ENCODE measurements around the gene PRAMEF12. TPM values are rescaled to one million over a fixed set of nuclear protein-coding genes. Genes with fewer than 3 reads are reported as not detected.

PRAMEF12 gene
- total RNA-seq, 1 experiment from 2014 or later: not detected

- Histone ChIP-seq H3K27me3 (replicated peaks; ENCODE audit: control insufficient read depth, insufficient read depth, low read length) (no peaks in the 10 kb centered on the region), H3K36me3 (ENCODE audit: control insufficient read depth, insufficient read depth, low read length) (no peaks in the 10 kb centered on the region), H3K4me1 (no peaks in the 10 kb centered on the region), H3K9me3 (no peaks in the 10 kb centered on the region), H3K4me3 (ENCODE audit: low read depth, low read length) (no peak overlapping the region)
- no peak overlapping the region for H3K4me3 Mint-ChIP-seq (ENCODE audit: unreplicated experiment)
- no peaks in the 10 kb centered on the region for H3K9me3 Mint-ChIP-seq (ENCODE audit: unreplicated experiment)
- no peaks in the 10 kb centered on the region for H3K36me3 Mint-ChIP-seq (ENCODE audit: insufficient read depth, unreplicated experiment)
- CTCF ChIA-PET: no interaction called here
- H3K27me3 Mint-ChIP-seq (ENCODE audit: insufficient read depth, unreplicated experiment): peaks cover 6% of the 10 kb centered on the region
- POLR2A ChIA-PET: no interaction called here
- no TSS peak for BruUV-seq (replicated peaks)
- no peak for TF ChIP-seq CTCF (IDR thresholded peaks at IDR 0.05; ENCODE audit: insufficient read depth in 1 of 2, low read depth in 1 of 2, low read length in 1 of 2, severe bottlenecking in 1 of 2, unreplicated experiment in 1 of 2)
- H3K4me1 Mint-ChIP-seq (ENCODE audit: low read depth, unreplicated experiment): peaks cover 6% of the 10 kb centered on the region
- H3K27ac Mint-ChIP-seq (ENCODE audit: unreplicated experiment): no peak overlapping the region
- intact Hi-C loops (cut with micrococcal nuclease; ENCODE audit: unreplicated experiment): no loop called here
- no peak for DNase-seq
These were observed 16.6 kb upstream of the PRAMEF12 start for GRCh38 chr1:12756768-12757413.

- CTCF ChIA-PET: no interaction called here
- H3K27me3 Mint-ChIP-seq (ENCODE audit: insufficient read depth, unreplicated experiment): peaks cover 6% of the 10 kb centered on the region
- no peak overlapping the region for H3K4me3 ChIP-seq (ENCODE audit: low read depth, low read length)
- POLR2A ChIA-PET: no interaction called here
- H3K36me3 ChIP-seq (ENCODE audit: control insufficient read depth, insufficient read depth, low read length): no peaks in the 10 kb centered on the region
- H3K4me1 Mint-ChIP-seq (ENCODE audit: low read depth, unreplicated experiment): peaks cover 6% of the 10 kb centered on the region
- no peak for TF ChIP-seq CTCF (IDR thresholded peaks at IDR 0.05; ENCODE audit: insufficient read depth in 1 of 2, low read depth in 1 of 2, low read length in 1 of 2, severe bottlenecking in 1 of 2, unreplicated experiment in 1 of 2)
- H3K4me1 ChIP-seq: no peaks in the 10 kb centered on the region
- no peaks in the 10 kb centered on the region for H3K36me3 Mint-ChIP-seq (ENCODE audit: insufficient read depth, unreplicated experiment)
- no peaks in the 10 kb centered on the region for H3K27me3 ChIP-seq (replicated peaks; ENCODE audit: control insufficient read depth, insufficient read depth, low read length)
- no peaks in the 10 kb centered on the region for H3K9me3 Mint-ChIP-seq (ENCODE audit: unreplicated experiment)
- H3K27ac Mint-ChIP-seq (ENCODE audit: unreplicated experiment): no peak overlapping the region
- intact Hi-C loops (cut with micrococcal nuclease; ENCODE audit: unreplicated experiment): no loop called here
- DNase-seq: no peak
- BruUV-seq (replicated peaks): no TSS peak
- H3K9me3 ChIP-seq: no peaks in the 10 kb centered on the region
- H3K4me3 Mint-ChIP-seq (ENCODE audit: unreplicated experiment): no peak overlapping the region
These were observed 15.7 kb upstream of the PRAMEF12 start for GRCh38 chr1:12757836-12758235.

GRCh38 chr1:12760256-12760795 is 13.2 kb upstream of the PRAMEF12 start:
- peak in 1 of 2 experiments; percentile 12 for TF ChIP-seq CTCF (IDR thresholded peaks at IDR 0.05; ENCODE audit: insufficient read depth in 1 of 2, low read depth in 1 of 2, low read length in 1 of 2, severe bottlenecking in 1 of 2, unreplicated experiment in 1 of 2)
- Histone ChIP-seq H3K4me1 (no peaks in the 10 kb centered on the region), H3K36me3 (ENCODE audit: control insufficient read depth, insufficient read depth, low read length) (no peaks in the 10 kb centered on the region), H3K27me3 (replicated peaks; ENCODE audit: control insufficient read depth, insufficient read depth, low read length) (no peaks in the 10 kb centered on the region), H3K4me3 (ENCODE audit: low read depth, low read length) (no peak overlapping the region), H3K9me3 (no peaks in the 10 kb centered on the region)
- Mint-ChIP-seq H3K9me3 (ENCODE audit: unreplicated experiment) (no peaks in the 10 kb centered on the region), H3K4me1 (ENCODE audit: low read depth, unreplicated experiment) (peaks cover 6% of the 10 kb centered on the region), H3K27ac (ENCODE audit: unreplicated experiment) (no peak overlapping the region), H3K4me3 (ENCODE audit: unreplicated experiment) (no peak overlapping the region), H3K36me3 (ENCODE audit: insufficient read depth, unreplicated experiment) (no peaks in the 10 kb centered on the region), H3K27me3 (ENCODE audit: insufficient read depth, unreplicated experiment) (peaks cover 4% of the 10 kb centered on the region)
- POLR2A ChIA-PET: no interaction called here
- no TSS peak for BruUV-seq (replicated peaks)
- peak in 1 of 2 experiments; percentile 8 for DNase-seq
- intact Hi-C loops (cut with micrococcal nuclease; ENCODE audit: unreplicated experiment): no loop called here
- CTCF ChIA-PET: no interaction called here

All from Caco-2 (cell line).